HG02610 (cell line): ENCODE measurements around the gene PRSS33.

Experiments used
- ATAC-seq: cut with Tn5 transposase; IDR thresholded peaks from one replicate; pipeline ENCODE4 v1.9.1; 2021; ENCODE audit warnings: mild to moderate bottlenecking, moderate library complexity; ENCODE audit not compliant: unreplicated experiment

Gene PRSS33

GRCh38 chr16:2799859-2800226 lies 12.5 kb upstream of the PRSS33 start:
- ATAC-seq = no peak

- ATAC-seq = no peak
These were observed 12.0 kb upstream of the PRSS33 start for GRCh38 chr16:2799205-2799858.

- ATAC-seq = no peak
These were observed 11.4 kb upstream of the PRSS33 start for GRCh38 chr16:2798723-2799204.

- ATAC-seq = no peak
These were observed 8.2 kb upstream of the PRSS33 start for GRCh38 chr16:2795395-2796143.

GRCh38 chr16:2792940-2793339 lies 5.6 kb upstream of the PRSS33 start:
- no peak for ATAC-seq

- no peak for ATAC-seq
These were observed 3.8 kb upstream of the PRSS33 start for GRCh38 chr16:2791174-2791573.

- ATAC-seq = no peak
These were observed 3.3 kb upstream of the PRSS33 start for GRCh38 chr16:2790631-2791030.

- ATAC-seq = no peak
These were observed 601 bp upstream of the PRSS33 start for GRCh38 chr16:2787961-2788360.

- no peak for ATAC-seq
These were observed 571 bp downstream of the PRSS33 start for GRCh38 chr16:2786826-2787151.

- ATAC-seq = no peak
These were observed 1.1 kb downstream of the PRSS33 start for GRCh38 chr16:2786061-2786825.

- ATAC-seq = no peak
These were observed 2.0 kb downstream of the PRSS33 start for GRCh38 chr16:2785101-2785991.

- ATAC-seq = no peak
These were observed 2.8 kb downstream of the PRSS33 start for GRCh38 chr16:2784358-2785100.

- no peak for ATAC-seq
These were observed 3.6 kb downstream of the PRSS33 start for GRCh38 chr16:2783581-2784357.

GRCh38 chr16:2782583-2783351 lies 4.6 kb downstream of the PRSS33 start:
- no peak for ATAC-seq

- ATAC-seq = no peak
These were observed 7.1 kb downstream of the PRSS33 start for GRCh38 chr16:2779978-2780898.

GRCh38 chr16:2779151-2779920 lies 8.0 kb downstream of the PRSS33 start:
- ATAC-seq = no peak

GRCh38 chr16:2778630-2778958 lies 8.8 kb downstream of the PRSS33 start:
- no peak for ATAC-seq
